ENCODE data around the gene PHYHIPL.

DNA sequence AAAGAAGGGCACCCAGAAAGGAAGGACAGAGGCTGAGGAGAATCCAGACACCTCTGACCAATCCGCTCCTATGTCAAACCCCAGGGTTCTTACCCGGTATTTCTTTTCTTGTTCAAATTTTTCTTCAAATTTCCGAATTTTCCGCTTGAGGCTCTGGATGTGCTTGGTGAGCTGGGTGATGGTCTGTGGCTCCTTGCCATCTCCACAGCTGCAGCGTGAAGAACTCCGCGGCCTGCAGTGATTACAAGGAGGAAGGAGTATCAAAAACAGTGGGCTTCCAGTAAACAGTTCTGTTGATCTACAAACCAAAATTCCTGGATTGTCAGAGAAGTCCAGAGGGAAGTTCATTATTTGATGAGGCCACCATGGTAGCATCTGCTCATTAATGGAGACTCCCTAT is 92.0 kb downstream of the PHYHIPL start:
- TF ChIP-seq FOXK2 (IDR thresholded peaks at IDR 0.05) = no peak
- TF ChIP-seq ARNT (IDR thresholded peaks at IDR 0.05) = no peak
- TF ChIP-seq, protein P1, sequence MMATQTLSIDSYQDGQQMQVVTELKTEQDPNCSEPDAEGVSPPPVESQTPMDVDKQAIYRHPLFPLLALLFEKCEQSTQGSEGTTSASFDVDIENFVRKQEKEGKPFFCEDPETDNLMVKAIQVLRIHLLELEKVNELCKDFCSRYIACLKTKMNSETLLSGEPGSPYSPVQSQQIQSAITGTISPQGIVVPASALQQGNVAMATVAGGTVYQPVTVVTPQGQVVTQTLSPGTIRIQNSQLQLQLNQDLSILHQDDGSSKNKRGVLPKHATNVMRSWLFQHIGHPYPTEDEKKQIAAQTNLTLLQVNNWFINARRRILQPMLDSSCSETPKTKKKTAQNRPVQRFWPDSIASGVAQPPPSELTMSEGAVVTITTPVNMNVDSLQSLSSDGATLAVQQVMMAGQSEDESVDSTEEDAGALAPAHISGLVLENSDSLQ (IDR thresholded peaks at IDR 0.05) = no peak
- no peak for TF ChIP-seq SP1 (IDR thresholded peaks at IDR 0.05)
- TF ChIP-seq SUZ12 (IDR thresholded peaks at IDR 0.05) = no peak
- no peak for TF ChIP-seq ELF4 (IDR thresholded peaks at IDR 0.05)
- no peak for TF ChIP-seq FOXA1 (IDR thresholded peaks at IDR 0.05)
- TF ChIP-seq L3MBTL2 (conservative IDR thresholded peaks at IDR 0.05) = no peak
- TF ChIP-seq LEF1 (IDR thresholded peaks at IDR 0.05; ENCODE audit: borderline replicate concordance) = no peak
- TF ChIP-seq HDGF (IDR thresholded peaks at IDR 0.05; ENCODE audit: borderline replicate concordance) = no peak
- TF ChIP-seq FOXM1 (IDR thresholded peaks at IDR 0.05; ENCODE audit: borderline replicate concordance) = no peak
- no peak for TF ChIP-seq NFRKB (IDR thresholded peaks at IDR 0.05)

Data from HEK293T (cell line).